Fibroblast of mammary gland (primary cell): ENCODE results near the gene OR2M3.

Experiments
- DNase-seq: peaks from one replicate; pipeline ENCODE4 v3.0.0-alpha.2; 2010; ENCODE audit warnings: low read depth
- H3K4me3 ChIP-seq: 2 replicates; pipeline ENCODE4 v1.5.1; 2011; ENCODE audit warnings: low read depth, mild to moderate bottlenecking, low read length, moderate library complexity; ENCODE audit not compliant: control insufficient read depth
- TF ChIP-seq, protein P1 (sequence below): conservative IDR thresholded peaks from 2 replicates; pipeline ENCODE4 v1.5.1; 2011; ENCODE audit warnings: low read depth, low read length, inconsistent platforms; ENCODE audit not compliant: control insufficient read depth, insufficient read depth

Gene OR2M3

GRCh38 chr1:248174521-248174920 lies 22.5 kb upstream of the OR2M3 start, which contains the start of gene OR2M2:
Gene OR2M2 (plus strand): TSS chr1:248174821. CDS start chr1:248179986, 5,165 bp downstream.
- DNase-seq, result no peak
- TF ChIP-seq, protein P1, sequence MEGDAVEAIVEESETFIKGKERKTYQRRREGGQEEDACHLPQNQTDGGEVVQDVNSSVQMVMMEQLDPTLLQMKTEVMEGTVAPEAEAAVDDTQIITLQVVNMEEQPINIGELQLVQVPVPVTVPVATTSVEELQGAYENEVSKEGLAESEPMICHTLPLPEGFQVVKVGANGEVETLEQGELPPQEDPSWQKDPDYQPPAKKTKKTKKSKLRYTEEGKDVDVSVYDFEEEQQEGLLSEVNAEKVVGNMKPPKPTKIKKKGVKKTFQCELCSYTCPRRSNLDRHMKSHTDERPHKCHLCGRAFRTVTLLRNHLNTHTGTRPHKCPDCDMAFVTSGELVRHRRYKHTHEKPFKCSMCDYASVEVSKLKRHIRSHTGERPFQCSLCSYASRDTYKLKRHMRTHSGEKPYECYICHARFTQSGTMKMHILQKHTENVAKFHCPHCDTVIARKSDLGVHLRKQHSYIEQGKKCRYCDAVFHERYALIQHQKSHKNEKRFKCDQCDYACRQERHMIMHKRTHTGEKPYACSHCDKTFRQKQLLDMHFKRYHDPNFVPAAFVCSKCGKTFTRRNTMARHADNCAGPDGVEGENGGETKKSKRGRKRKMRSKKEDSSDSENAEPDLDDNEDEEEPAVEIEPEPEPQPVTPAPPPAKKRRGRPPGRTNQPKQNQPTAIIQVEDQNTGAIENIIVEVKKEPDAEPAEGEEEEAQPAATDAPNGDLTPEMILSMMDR, result no peak

GRCh38 chr1:248183996-248184395 lies 13.1 kb upstream of the OR2M3 start:
- no peak overlapping the region for H3K4me3 ChIP-seq
- DNase-seq, result no peak
- TF ChIP-seq, protein P1, result no peak

More at GRCh38 chr1:248174521-248174920, 22.5 kb upstream of the OR2M3 start, which contains the start of gene OR2M2:
- no peak within 1 kb of the TSS for H3K4me3 ChIP-seq

DNA sequence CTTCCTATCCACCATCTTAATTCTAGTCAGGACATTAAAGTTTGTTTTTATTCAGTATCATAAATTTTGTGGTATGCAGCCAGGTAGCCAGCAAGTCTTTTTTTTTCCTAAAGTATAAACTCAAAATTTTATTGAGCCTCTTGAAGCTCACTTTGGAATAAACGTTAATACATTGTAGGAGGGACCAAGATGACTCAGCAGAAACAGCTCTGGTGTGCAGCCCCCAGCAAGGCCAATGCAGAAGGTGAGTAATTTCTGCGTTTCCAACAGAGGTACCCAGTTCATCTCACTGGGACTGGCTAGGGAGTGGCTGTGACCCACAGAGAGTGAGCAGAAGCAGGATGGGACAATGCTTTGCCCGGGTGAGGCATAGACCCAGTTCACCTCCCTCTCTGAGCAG lies 9.7 kb upstream of the OR2M3 start:
- H3K4me3 ChIP-seq, result no peak overlapping the region
- TF ChIP-seq, protein P1, result no peak
- no peak for DNase-seq

GRCh38 chr1:248189026-248189425 lies 8.0 kb upstream of the OR2M3 start:
- H3K4me3 ChIP-seq, result no peak overlapping the region
- no peak for DNase-seq
- TF ChIP-seq, protein P1, result no peak

DNA sequence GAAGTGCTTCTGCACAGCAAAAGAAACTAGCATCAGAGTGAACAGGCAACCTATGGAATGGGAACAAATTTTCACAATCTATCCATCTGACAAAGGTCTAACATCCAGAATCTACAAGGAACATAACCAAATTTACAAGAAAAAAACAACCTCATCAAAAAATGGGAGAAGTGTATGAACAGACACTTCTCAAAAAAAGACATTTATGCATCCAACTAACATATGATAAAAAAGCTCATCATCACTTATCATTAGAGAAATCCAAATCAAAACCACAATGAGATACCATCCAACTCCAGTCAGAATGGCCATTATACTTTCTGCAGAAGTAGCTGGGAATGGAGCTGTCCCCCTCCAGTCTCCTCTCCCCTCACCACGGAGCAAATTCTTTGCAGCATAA lies 2.9 kb upstream of the OR2M3 start:
- H3K4me3 ChIP-seq, result no peak overlapping the region
- no peak for DNase-seq
- TF ChIP-seq, protein P1, result no peak

GRCh38 chr1:248215880-248216279 lies 18.8 kb downstream of the OR2M3 start:
- TF ChIP-seq, protein P1, result no peak
- DNase-seq, result no peak
- no peak overlapping the region for H3K4me3 ChIP-seq

DNA sequence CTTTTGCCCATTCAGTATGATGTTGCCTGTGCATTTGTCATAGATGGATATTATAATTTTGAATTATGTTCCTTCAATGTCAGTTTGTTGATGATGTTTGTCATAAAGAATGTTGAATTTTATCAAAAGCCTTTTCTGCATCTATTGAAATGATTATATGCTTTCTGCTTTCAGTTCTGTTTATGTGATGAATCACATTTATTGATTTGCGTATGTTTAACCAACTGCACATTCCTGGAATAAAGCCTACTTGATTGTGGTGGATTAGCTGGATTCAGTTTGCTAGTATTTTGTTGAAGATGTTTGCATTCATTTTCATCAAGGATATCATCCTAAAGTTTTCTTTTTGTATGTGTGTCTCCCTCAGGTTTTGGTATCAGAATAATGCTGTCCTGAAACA lies 28.5 kb downstream of the OR2M3 start:
- no peak for DNase-seq

More for the DNA sequence above, 28.5 kb downstream of the OR2M3 start:
- H3K4me3 ChIP-seq, result no peak overlapping the region
- TF ChIP-seq, protein P1, result no peak
